Ishikawa (cell line): ENCODE results near the gene ICA1.

Experiments
- CEBPB ChIP-seq: IDR thresholded peaks from 2 replicates; pipeline ENCODE4 v1.6.1; 2012
- CREB1 ChIP-seq: IDR thresholded peaks from 2 replicates; pipeline ENCODE4 v1.6.1; 2012; ENCODE audit warnings: low read depth
- EGR1 ChIP-seq: IDR thresholded peaks from 2 replicates; pipeline ENCODE4 v1.6.1; 2012
- EP300 ChIP-seq: IDR thresholded peaks from 2 replicates; pipeline ENCODE4 v1.6.1; 2012; ENCODE audit warnings: borderline replicate concordance
- FOXM1 ChIP-seq: IDR thresholded peaks from 2 replicates; pipeline ENCODE4 v1.6.1; 2012; ENCODE audit warnings: low read depth, borderline replicate concordance
- MAX ChIP-seq: IDR thresholded peaks from 2 replicates; pipeline ENCODE4 v1.6.1; 2012
- NFIC ChIP-seq: IDR thresholded peaks from 2 replicates; pipeline ENCODE4 v1.6.1; 2012
- RAD21 ChIP-seq: IDR thresholded peaks from 2 replicates; pipeline ENCODE4 v1.6.1; 2012; ENCODE audit warnings: low read depth
- REST ChIP-seq: IDR thresholded peaks from 2 replicates; pipeline ENCODE4 v1.6.1; 2012; ENCODE audit warnings: low read depth, mild to moderate bottlenecking
- TAF1 ChIP-seq: IDR thresholded peaks from 2 replicates; pipeline ENCODE4 v1.6.1; 2012; ENCODE audit warnings: low read depth, mild to moderate bottlenecking
- TCF12 ChIP-seq: IDR thresholded peaks from 2 replicates; pipeline ENCODE4 v1.6.1; 2012; ENCODE audit warnings: low read depth
- TEAD4 ChIP-seq: IDR thresholded peaks from 2 replicates; pipeline ENCODE4 v1.6.1; 2012
- USF1 ChIP-seq: IDR thresholded peaks from 2 replicates; pipeline ENCODE4 v1.6.1; 2012
- YY1 ChIP-seq: IDR thresholded peaks from 2 replicates; pipeline ENCODE4 v1.6.1; 2012; ENCODE audit warnings: low read depth
- ZBTB7A ChIP-seq: IDR thresholded peaks from 2 replicates; pipeline ENCODE4 v1.6.1; 2012; ENCODE audit warnings: low read depth

The ICA1 gene

GRCh38 chr7:8131694-8132605 lies 130.0 kb downstream of the ICA1 start:
- no peak for TF ChIP-seq NFIC
- no peak for TF ChIP-seq CREB1
- TF ChIP-seq ZBTB7A: no peak
- TF ChIP-seq TCF12: no peak
- TF ChIP-seq MAX: no peak
- TF ChIP-seq RAD21: no peak
- no peak for TF ChIP-seq YY1
- TF ChIP-seq CEBPB: no peak
- no peak for TF ChIP-seq TAF1
- no peak for TF ChIP-seq REST
- no peak for TF ChIP-seq EP300
- no peak for TF ChIP-seq TEAD4
- TF ChIP-seq USF1: no peak
- no peak for TF ChIP-seq FOXM1
- no peak for TF ChIP-seq EGR1

- TF ChIP-seq USF1 (no peak), EGR1 (no peak), CEBPB (no peak), RAD21 (no peak), ZBTB7A (no peak), TCF12 (no peak), REST (no peak), TEAD4 (no peak)
These were observed 131.3 kb downstream of the ICA1 start for GRCh38 chr7:8130663-8131062.

GRCh38 chr7:8129318-8129659 lies 132.7 kb downstream of the ICA1 start:
- TF ChIP-seq TEAD4 (no peak), EP300 (no peak), RAD21 (no peak), NFIC (no peak), EGR1 (no peak), CEBPB (no peak), MAX (no peak), FOXM1 (no peak)

GRCh38 chr7:8128449-8129317 lies 133.3 kb downstream of the ICA1 start:
- TF ChIP-seq FOXM1: no peak
- no peak for TF ChIP-seq TAF1
- TF ChIP-seq MAX: no peak
- TF ChIP-seq NFIC: no peak
- TF ChIP-seq CEBPB: no peak
- no peak for TF ChIP-seq TCF12
- TF ChIP-seq ZBTB7A: no peak
- TF ChIP-seq TEAD4: no peak

- TF ChIP-seq EGR1: no peak
- TF ChIP-seq USF1: no peak
- no peak for TF ChIP-seq MAX
- TF ChIP-seq REST: no peak
- TF ChIP-seq EP300: no peak
- TF ChIP-seq NFIC: no peak
- no peak for TF ChIP-seq CREB1
- no peak for TF ChIP-seq CEBPB
- TF ChIP-seq YY1: no peak
- TF ChIP-seq RAD21: no peak
- no peak for TF ChIP-seq TCF12
- TF ChIP-seq TAF1: no peak
- no peak for TF ChIP-seq ZBTB7A
- no peak for TF ChIP-seq FOXM1
- no peak for TF ChIP-seq TEAD4
These were observed 135.3 kb downstream of the ICA1 start for GRCh38 chr7:8126601-8127167.
